HUES64 (cell line): Measurements from ENCODE around the gene TRIM38. TPM values are rescaled to one million over a fixed set of nuclear protein-coding genes. Genes with fewer than 3 reads are reported as not detected.

Experiments
- H3K27ac ChIP-seq: 2 replicates; pipeline ENCODE4 v1.7.0; 2013; ENCODE audit warnings: low read depth, low read length, inconsistent platforms
- H3K27me3 ChIP-seq: 2 replicates; pipeline ENCODE4 v1.6.1; 2013; ENCODE audit warnings: mild to moderate bottlenecking, low read length; ENCODE audit not compliant: insufficient read depth
- H3K36me3 ChIP-seq: 2 replicates; pipeline ENCODE4 v1.6.1; 2013; ENCODE audit warnings: mild to moderate bottlenecking, low read length; ENCODE audit not compliant: insufficient read depth
- H3K4me1 ChIP-seq: 2 replicates; pipeline ENCODE4 v1.6.1; 2013; ENCODE audit warnings: mild to moderate bottlenecking, low read length, moderate library complexity; ENCODE audit not compliant: insufficient read depth
- H3K4me3 ChIP-seq: 2 replicates; pipeline ENCODE4 v1.5.1; 2013; ENCODE audit warnings: mild to moderate bottlenecking, low read length, moderate library complexity
- H3K9ac ChIP-seq: 2 replicates; pipeline ENCODE4 v1.6.1; 2013; ENCODE audit warnings: mild to moderate bottlenecking, low read depth, low read length
- H3K9me3 ChIP-seq: 2 replicates; pipeline ENCODE4 v1.6.1; 2013; ENCODE audit warnings: low read depth, low read length; ENCODE audit not compliant: insufficient read depth
- WGBS: fragments of 150-250, 120-280 bp; methylation state at CpG from one replicate; pipeline ENCODE4 v1.1.7; 2013; ENCODE audit warnings: missing lambda C conversion rate; 5-methylcytosine and 5-hydroxymethylcytosine counted together
- polyA plus RNA-seq, 2 experiments: library from polyadenylated mRNA; stranded (reverse); fragments of 50-300 nt; gene quantifications; one replicate each; pipeline ENCODE4 v1.2.3, GENCODE V29; 2013

The TRIM38 gene
- 0.30 TPM for polyA plus RNA-seq (2013, experiment 1 of 2)
- polyA plus RNA-seq (2013, experiment 2 of 2) = 0.38 TPM

- no peaks in the 10 kb centered on the region for H3K27me3 ChIP-seq
- H3K9me3 ChIP-seq = peaks cover 20% of the 10 kb centered on the region
- peak within 1 kb of the TSS; percentile 54; the same call in 1 of the 2 replicates for H3K27ac ChIP-seq
- WGBS = 71% methylated on average over 11 of the region's 11 CpGs
- peak within 1 kb of the TSS; percentile 46 for H3K4me3 ChIP-seq
- H3K36me3 ChIP-seq = no peaks in the 10 kb centered on the region; the same call in 1 of the 2 replicates
- peaks cover 37% of the 10 kb centered on the region for H3K4me1 ChIP-seq
- peak within 1 kb of the TSS; percentile 59; the same call in 1 of the 2 replicates for H3K9ac ChIP-seq
Observed at GRCh38 chr6:25962149-25963127, at the start of gene TRIM38. Gene TRIM38 (plus strand): TSS chr6:25962802. CDS start chr6:25966523, 3,721 bp downstream.

DNA sequence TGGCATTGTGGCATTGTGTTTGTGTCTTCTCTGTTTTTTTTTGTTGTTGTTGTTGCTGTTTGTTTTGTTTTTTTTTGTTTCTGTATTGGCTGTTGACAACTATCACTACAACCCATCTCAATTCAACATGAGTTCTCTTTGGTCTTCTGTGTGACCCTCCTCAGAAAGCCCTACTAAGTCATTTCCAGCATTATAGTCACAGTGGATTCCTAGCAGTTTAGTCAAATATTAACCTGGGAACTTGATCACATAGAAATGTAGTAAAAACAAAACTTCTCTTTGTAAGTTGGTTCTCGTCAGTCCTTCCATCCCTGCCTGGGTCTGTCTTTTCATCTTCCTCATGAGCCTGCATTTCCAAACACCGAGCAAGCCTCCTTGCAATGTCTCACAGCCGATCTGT, 48.9 kb upstream of the TRIM38 start:
- Histone ChIP-seq H3K36me3 (no peaks in the 10 kb centered on the region), H3K9ac (no peak overlapping the region), H3K27me3 (no peaks in the 10 kb centered on the region), H3K4me1 (no peaks in the 10 kb centered on the region), H3K4me3 (no peak overlapping the region), H3K27ac (no peak overlapping the region), H3K9me3 (no peaks in the 10 kb centered on the region)
- WGBS = 82% methylated on average over 3 of the region's 3 CpGs

- Histone ChIP-seq H3K27ac (no peak overlapping the region), H3K27me3 (no peaks in the 10 kb centered on the region), H3K9me3 (no peaks in the 10 kb centered on the region), H3K4me3 (no peak overlapping the region), H3K4me1 (no peaks in the 10 kb centered on the region), H3K9ac (no peak overlapping the region), H3K36me3 (no peaks in the 10 kb centered on the region)
- 92% methylated on average over 3 of the region's 3 CpGs for WGBS
Observed at GRCh38 chr6:25916330-25916729, 46.3 kb upstream of the TRIM38 start.

GRCh38 chr6:25916789-25917490, 45.7 kb upstream of the TRIM38 start:
- 96% methylated on average over 7 of the region's 7 CpGs for WGBS

GRCh38 chr6:25918083-25918683, 44.4 kb upstream of the TRIM38 start:
- no peak overlapping the region for H3K27ac ChIP-seq
- H3K9ac ChIP-seq = no peak overlapping the region
- no peaks in the 10 kb centered on the region for H3K4me1 ChIP-seq
- H3K27me3 ChIP-seq = no peaks in the 10 kb centered on the region
- no peak overlapping the region for H3K4me3 ChIP-seq
- 80% methylated on average over 5 of the region's 5 CpGs for whole genome bisulfite sequencing
- no peaks in the 10 kb centered on the region for H3K36me3 ChIP-seq
- no peaks in the 10 kb centered on the region for H3K9me3 ChIP-seq

More at GRCh38 chr6:25916789-25917490, 45.7 kb upstream of the TRIM38 start:
- Histone ChIP-seq H3K27me3 (no peaks in the 10 kb centered on the region), H3K27ac (no peak overlapping the region), H3K4me3 (no peak overlapping the region), H3K4me1 (no peaks in the 10 kb centered on the region), H3K9me3 (no peaks in the 10 kb centered on the region), H3K9ac (no peak overlapping the region), H3K36me3 (no peaks in the 10 kb centered on the region)

DNA sequence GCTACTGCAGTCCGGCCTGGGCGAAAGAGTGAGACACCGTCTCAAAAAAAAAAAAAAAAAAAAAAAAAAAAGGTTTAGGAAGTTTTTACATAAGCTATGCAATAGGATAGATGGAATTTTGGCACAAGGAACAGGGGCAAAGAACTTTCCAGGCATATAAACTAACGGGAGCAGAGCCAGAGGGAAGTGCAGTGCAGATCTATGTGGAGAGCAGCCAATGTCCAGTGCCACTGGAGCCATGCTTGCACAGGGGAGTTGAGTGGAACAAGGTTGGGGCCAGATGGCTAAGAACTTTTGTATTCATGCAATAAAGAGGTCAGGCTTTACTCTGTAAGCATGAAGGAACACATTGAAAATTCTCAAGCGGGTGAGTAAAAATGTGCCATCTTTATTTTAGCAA, 42.9 kb upstream of the TRIM38 start:
- no peak overlapping the region for H3K4me3 ChIP-seq
- WGBS = 95% methylated on average over 5 of the region's 5 CpGs

DNA sequence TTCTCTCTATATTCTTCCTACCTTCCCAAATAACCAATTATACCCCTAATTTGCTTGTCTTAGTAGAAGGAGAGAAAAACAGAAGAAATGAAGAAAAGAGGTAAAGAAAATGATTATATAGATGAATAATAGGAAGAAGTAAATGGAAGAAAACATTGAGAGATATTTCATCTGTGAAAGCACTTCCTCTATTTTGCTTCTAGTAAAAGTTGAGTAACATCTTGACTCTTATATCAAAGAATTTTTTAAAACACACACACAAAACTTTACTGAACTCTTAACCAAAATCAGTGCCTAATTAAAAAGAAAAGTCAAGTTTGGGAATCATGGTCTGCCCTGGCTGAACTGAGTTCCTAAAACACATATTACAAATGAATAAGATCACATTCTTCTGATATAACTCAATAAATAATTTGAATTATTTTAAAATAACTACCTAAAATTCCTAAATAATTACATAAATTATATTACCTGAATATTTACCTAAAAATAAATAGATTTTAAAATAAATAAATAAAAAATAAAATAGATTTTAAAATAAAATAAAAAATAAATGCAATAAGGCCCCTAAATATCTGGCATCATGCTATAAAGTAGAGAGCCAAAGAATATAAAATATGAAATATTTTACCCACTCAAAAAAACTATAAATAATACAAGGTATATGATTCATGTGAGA, 40.9 kb upstream of the TRIM38 start:
- H3K4me1 ChIP-seq = no peaks in the 10 kb centered on the region
- no peaks in the 10 kb centered on the region for H3K9me3 ChIP-seq
- H3K4me3 ChIP-seq = no peak overlapping the region
- no peaks in the 10 kb centered on the region for H3K36me3 ChIP-seq
- no peaks in the 10 kb centered on the region for H3K27me3 ChIP-seq
- H3K27ac ChIP-seq = no peak overlapping the region
- no peak overlapping the region for H3K9ac ChIP-seq

More for the DNA sequence above, 42.9 kb upstream of the TRIM38 start:
- no peaks in the 10 kb centered on the region for H3K9me3 ChIP-seq
- H3K4me1 ChIP-seq = no peaks in the 10 kb centered on the region
- no peak overlapping the region for H3K9ac ChIP-seq
- no peaks in the 10 kb centered on the region for H3K36me3 ChIP-seq
- no peaks in the 10 kb centered on the region for H3K27me3 ChIP-seq
- H3K27ac ChIP-seq = no peak overlapping the region

DNA sequence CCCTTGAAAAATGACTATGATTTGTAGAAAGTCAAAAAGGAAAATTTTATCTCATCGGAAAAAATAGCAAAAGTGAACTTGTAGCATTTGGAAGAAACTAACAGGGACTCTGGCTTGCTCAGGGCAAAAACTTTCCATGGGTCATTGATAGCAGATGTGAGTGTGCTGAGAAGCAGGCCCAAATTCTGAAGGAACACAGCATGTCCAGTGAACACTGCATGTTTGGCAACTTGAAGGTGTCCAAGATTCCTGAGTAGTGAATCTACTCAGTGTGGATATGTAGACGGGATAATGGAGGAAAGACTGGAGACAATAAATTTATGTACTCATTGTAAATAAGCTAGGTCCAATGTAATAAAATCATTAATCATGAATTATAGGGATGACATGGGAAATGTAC, 40.3 kb upstream of the TRIM38 start:
- H3K9me3 ChIP-seq = no peaks in the 10 kb centered on the region
- WGBS = 99% methylated on average over 2 of the region's 2 CpGs
- no peak overlapping the region for H3K4me3 ChIP-seq
- H3K9ac ChIP-seq = no peak overlapping the region
- no peaks in the 10 kb centered on the region for H3K4me1 ChIP-seq
- H3K36me3 ChIP-seq = no peaks in the 10 kb centered on the region
- H3K27me3 ChIP-seq = no peaks in the 10 kb centered on the region
- H3K27ac ChIP-seq = no peak overlapping the region

DNA sequence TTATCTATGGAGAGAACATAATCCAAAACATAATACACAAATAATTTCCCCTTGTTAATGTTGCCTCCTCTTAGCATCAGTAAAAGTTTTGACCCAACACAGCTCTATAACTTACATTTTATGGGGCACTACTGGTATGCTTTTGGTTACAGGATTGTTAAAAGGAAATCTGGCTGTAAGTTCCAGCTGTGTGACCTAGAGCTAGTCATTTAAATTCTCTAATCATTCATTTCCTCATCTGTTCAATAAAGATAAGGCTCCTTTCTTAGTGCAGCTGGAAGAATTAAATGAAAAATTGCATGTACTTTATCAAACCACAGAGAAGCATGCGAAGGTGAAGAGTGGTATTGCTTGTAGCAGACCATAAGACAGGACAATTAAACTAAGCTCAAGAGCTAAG, 36.7 kb upstream of the TRIM38 start:
- no peaks in the 10 kb centered on the region for H3K9me3 ChIP-seq
- no peak overlapping the region for H3K4me3 ChIP-seq
- H3K4me1 ChIP-seq = no peaks in the 10 kb centered on the region
- no peaks in the 10 kb centered on the region for H3K27me3 ChIP-seq
- H3K27ac ChIP-seq = no peak overlapping the region
- H3K36me3 ChIP-seq = no peaks in the 10 kb centered on the region
- H3K9ac ChIP-seq = no peak overlapping the region
- WGBS = 90% methylated on average over 1 of the region's 1 CpG

- H3K36me3 ChIP-seq = no peaks in the 10 kb centered on the region
- H3K9me3 ChIP-seq = no peaks in the 10 kb centered on the region
- H3K4me1 ChIP-seq = no peaks in the 10 kb centered on the region
- no peaks in the 10 kb centered on the region for H3K27me3 ChIP-seq
- no peak overlapping the region for H3K4me3 ChIP-seq
- WGBS = 100% methylated on average over 2 of the region's 2 CpGs
- no peak overlapping the region for H3K9ac ChIP-seq
- H3K27ac ChIP-seq = no peak overlapping the region
Observed at GRCh38 chr6:25927178-25927577, 35.4 kb upstream of the TRIM38 start.
